Uterus (tissue), 2 donors: ENCODE measurements around the gene AUTS2.

Experiments
- POLR2A ChIP-seq, 2 donors: fragments of 450-650 bp; IDR thresholded peaks; one replicate each; pipeline ENCODE4 v1.6.1; 2016; ENCODE audit warnings: antibody characterized with exemption in 2 of 2, mild to moderate bottlenecking in 1 of 2, moderate library complexity in 1 of 2
- TF ChIP-seq, protein P1 (sequence below), 4 experiments: fragments of 200-600 bp in 2 of 4; fragments of 450-650 bp in 2 of 4; sonication (generic) in 2 of 4; IDR thresholded peaks; one replicate each; pipeline ENCODE4 v1.5.1; 2016 to 2019; ENCODE audit warnings: antibody characterized with exemption in 4 of 4, mild to moderate bottlenecking in 2 of 4, moderate library complexity in 1 of 4

DNA sequence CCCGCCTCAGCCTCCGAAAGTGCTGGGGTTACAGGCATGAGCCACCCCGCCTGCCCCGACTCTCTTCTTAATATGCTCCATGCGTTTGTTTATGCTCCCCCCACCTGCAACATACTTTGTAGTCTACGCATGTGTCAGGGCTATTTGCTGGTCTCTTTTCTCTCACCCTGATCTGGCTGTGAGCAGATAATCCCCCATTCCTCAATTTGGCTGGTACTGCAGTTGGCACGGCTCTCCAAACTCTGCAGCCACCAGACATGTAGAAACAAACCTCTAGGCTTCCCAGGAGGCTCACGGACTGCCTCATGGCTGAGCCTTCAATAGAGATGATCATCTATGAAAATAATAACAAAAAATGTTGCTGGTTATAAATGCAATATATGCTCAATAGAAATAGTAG, 993.4 kb downstream of the AUTS2 start:
- TF ChIP-seq, protein P1, sequence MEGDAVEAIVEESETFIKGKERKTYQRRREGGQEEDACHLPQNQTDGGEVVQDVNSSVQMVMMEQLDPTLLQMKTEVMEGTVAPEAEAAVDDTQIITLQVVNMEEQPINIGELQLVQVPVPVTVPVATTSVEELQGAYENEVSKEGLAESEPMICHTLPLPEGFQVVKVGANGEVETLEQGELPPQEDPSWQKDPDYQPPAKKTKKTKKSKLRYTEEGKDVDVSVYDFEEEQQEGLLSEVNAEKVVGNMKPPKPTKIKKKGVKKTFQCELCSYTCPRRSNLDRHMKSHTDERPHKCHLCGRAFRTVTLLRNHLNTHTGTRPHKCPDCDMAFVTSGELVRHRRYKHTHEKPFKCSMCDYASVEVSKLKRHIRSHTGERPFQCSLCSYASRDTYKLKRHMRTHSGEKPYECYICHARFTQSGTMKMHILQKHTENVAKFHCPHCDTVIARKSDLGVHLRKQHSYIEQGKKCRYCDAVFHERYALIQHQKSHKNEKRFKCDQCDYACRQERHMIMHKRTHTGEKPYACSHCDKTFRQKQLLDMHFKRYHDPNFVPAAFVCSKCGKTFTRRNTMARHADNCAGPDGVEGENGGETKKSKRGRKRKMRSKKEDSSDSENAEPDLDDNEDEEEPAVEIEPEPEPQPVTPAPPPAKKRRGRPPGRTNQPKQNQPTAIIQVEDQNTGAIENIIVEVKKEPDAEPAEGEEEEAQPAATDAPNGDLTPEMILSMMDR (IDR thresholded peaks at IDR 0.05), result no peak
- TF ChIP-seq POLR2A (IDR thresholded peaks at IDR 0.05), result no peak
